ENCODE data around the gene TCF7L1. TPM values are rescaled to one million over a fixed set of nuclear protein-coding genes. Genes with fewer than 3 reads are reported as not detected.

The TCF7L1 gene
- total and polyA plus RNA-seq, 4 donors: 12.3 to 21.5 (median 13.8) TPM

- no peak overlapping the region for H3K4me3 ChIP-seq
- H3K27me3 ChIP-seq (ENCODE audit: control insufficient read depth in 3 of 3, insufficient read depth in 3 of 3, low read length in 2 of 3): no peaks in the 10 kb centered on the region
- H3K9me3 ChIP-seq (ENCODE audit: control insufficient read depth in 4 of 4, insufficient read depth in 3 of 4, low read length in 3 of 4): no peaks in the 10 kb centered on the region
- H3K9ac ChIP-seq (ENCODE audit: insufficient read depth in 1 of 2, low read length in 2 of 2): no peak overlapping the region
- H3K4me1 ChIP-seq (ENCODE audit: control insufficient read depth in 5 of 5, insufficient read depth in 5 of 5, low read length in 5 of 5): peaks cover 0 to 36% (median 10%) of the 10 kb centered on the region in 5 donors
- DNase-seq (no peak), ATAC-seq (ENCODE audit: insufficient read depth, low FRiP score) (no peak)
- 39 to 44% methylated on average over 10 of the region's 10 CpGs for WGBS, 2 donors
- H3K27ac ChIP-seq (ENCODE audit: low read depth in 1 of 2, low read length in 1 of 2): peak overlapping the region in 1 of 2 donors; percentile 5
- no peak for TF ChIP-seq CTCF (IDR thresholded peaks at IDR 0.05; ENCODE audit: control extremely low read depth, extremely low read depth)
- peaks cover 23 to 33% (median 30%) of the 10 kb centered on the region in 4 donors for H3K36me3 ChIP-seq (ENCODE audit: control insufficient read depth in 4 of 4, insufficient read depth in 4 of 4, low read length in 4 of 4)
Observed at GRCh38 chr2:85324639-85325465, 191.7 kb downstream of the TCF7L1 start.

DNA sequence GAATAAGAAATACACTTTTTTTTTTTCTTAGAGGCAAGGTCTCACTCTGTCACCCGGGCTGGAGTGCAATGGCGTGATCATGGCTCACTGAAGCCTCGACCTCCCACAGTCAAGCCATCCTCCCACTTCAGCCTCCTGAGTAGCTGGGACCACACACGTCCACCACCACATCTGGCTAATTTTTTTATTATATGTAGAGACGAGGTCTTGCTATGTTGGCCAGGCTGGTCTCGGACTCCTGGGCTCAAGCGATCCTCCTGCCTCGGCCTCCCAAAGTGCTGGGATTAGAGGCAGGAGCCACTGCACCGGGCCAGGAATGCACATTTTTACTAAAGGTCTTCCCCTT lies 192.2 kb downstream of the TCF7L1 start:
- no peaks in the 10 kb centered on the region for H3K27me3 ChIP-seq (ENCODE audit: control insufficient read depth in 3 of 3, insufficient read depth in 3 of 3, low read length in 2 of 3)
- H3K9me3 ChIP-seq (ENCODE audit: control insufficient read depth in 4 of 4, insufficient read depth in 3 of 4, low read length in 3 of 4): no peaks in the 10 kb centered on the region
- H3K4me3 ChIP-seq: no peak overlapping the region
- H3K36me3 ChIP-seq (ENCODE audit: control insufficient read depth in 4 of 4, insufficient read depth in 4 of 4, low read length in 4 of 4): peaks cover 20 to 29% (median 27%) of the 10 kb centered on the region in 4 donors
- H3K9ac ChIP-seq (ENCODE audit: insufficient read depth in 1 of 2, low read length in 2 of 2): peak overlapping the region in 1 of 2 donors; percentile 27
- ATAC-seq (ENCODE audit: insufficient read depth, low FRiP score) (no peak), DNase-seq (no peak)
- H3K4me1 ChIP-seq (ENCODE audit: control insufficient read depth in 5 of 5, insufficient read depth in 5 of 5, low read length in 5 of 5): peaks cover 0 to 36% (median 10%) of the 10 kb centered on the region in 5 donors
- H3K27ac ChIP-seq (ENCODE audit: low read depth in 1 of 2, low read length in 1 of 2): no peak overlapping the region
- TF ChIP-seq CTCF (IDR thresholded peaks at IDR 0.05; ENCODE audit: control extremely low read depth, extremely low read depth): no peak
- WGBS, 2 donors: 45 to 49% methylated on average over 9 of the region's 9 CpGs

DNA sequence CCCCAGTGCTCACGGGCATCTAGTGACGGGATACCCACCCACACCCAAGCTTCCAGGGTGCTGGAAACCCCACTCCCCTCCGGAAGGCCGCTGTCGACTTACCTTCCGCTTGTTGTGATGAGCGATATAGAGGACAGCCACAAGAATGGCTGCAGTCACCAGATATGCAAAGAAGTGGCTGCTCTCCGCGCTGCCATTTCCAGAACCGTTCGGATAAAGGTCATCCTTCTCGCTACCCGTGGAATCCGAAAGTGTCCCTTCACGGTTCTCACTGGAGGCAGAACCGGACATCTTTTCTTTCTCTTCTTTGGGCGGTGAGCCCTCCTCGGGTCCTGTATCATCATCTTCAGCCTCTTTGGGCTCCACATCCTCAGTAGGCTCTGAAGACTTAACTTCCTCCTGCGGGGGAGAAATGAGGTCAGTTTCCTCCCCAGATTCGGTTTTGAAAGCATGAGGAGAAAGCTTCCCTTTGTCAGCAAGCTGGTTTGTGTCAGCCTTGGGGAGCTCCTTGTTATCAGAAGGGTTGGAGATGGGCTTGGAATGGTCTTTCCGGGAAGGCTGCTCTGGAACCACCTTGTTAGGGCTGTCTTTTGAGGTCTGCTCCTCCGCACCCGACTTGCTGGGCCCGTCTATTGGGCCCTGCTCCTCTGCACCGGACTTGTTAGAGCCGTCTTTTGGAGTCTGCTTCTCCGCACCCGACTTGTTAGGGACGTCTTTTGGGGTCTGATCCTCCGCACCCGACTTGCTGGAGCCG lies 193.4 kb downstream of the TCF7L1 start:
- no peak for TF ChIP-seq CTCF (IDR thresholded peaks at IDR 0.05; ENCODE audit: control extremely low read depth, extremely low read depth)
- Histone ChIP-seq H3K36me3 (ENCODE audit: control insufficient read depth in 4 of 4, insufficient read depth in 4 of 4, low read length in 4 of 4) (peaks cover 10 to 23% (median 21%) of the 10 kb centered on the region in 4 donors), H3K4me3 (peak overlapping the region; percentile 80), H3K27ac (ENCODE audit: low read depth in 1 of 2, low read length in 1 of 2) (peak overlapping the region; percentile 95 to 100), H3K27me3 (ENCODE audit: control insufficient read depth in 3 of 3, insufficient read depth in 3 of 3, low read length in 2 of 3) (no peaks in the 10 kb centered on the region), H3K9ac (ENCODE audit: insufficient read depth in 1 of 2, low read length in 2 of 2) (peak overlapping the region; percentile 27 to 66), H3K4me1 (ENCODE audit: control insufficient read depth in 5 of 5, insufficient read depth in 5 of 5, low read length in 5 of 5) (peaks cover 0 to 36% (median 10%) of the 10 kb centered on the region in 5 donors), H3K9me3 (ENCODE audit: control insufficient read depth in 4 of 4, insufficient read depth in 3 of 4, low read length in 3 of 4) (no peaks in the 10 kb centered on the region)
- 7 to 11% methylated on average over 32 of the region's 32 CpGs for WGBS, 2 donors
- ATAC-seq (ENCODE audit: insufficient read depth, low FRiP score) (no peak), DNase-seq (peak in 1 of 3 donors; percentile 21)
